Muscle layer of duodenum (tissue), 2 donors: ENCODE results near the gene GPALPP1.
A peak's percentile ranks its signal among the peaks of the same experiment; 100 is the strongest.

ENCODE experiments used
- H3K27ac ChIP-seq: one replicate; pipeline ENCODE4 v1.7.0; 2013; ENCODE audit warnings: mild to moderate bottlenecking, low read length
- H3K27me3 ChIP-seq: one replicate; pipeline ENCODE4 v1.7.0; 2013; ENCODE audit warnings: low read depth, mild to moderate bottlenecking, control low read depth, low read length
- H3K36me3 ChIP-seq, 2 donors: one replicate each; pipeline ENCODE4 v1.7.0; 2013; ENCODE audit warnings: low read length in 2 of 2, control low read depth in 1 of 2, mild to moderate bottlenecking in 1 of 2; ENCODE audit not compliant: insufficient read depth in 2 of 2, control insufficient read depth in 1 of 2
- H3K4me1 ChIP-seq, 2 donors: one replicate each; pipeline ENCODE4 v1.7.0; 2013; ENCODE audit warnings: low read length in 2 of 2, mild to moderate bottlenecking in 2 of 2, control low read depth in 1 of 2, moderate library complexity in 1 of 2; ENCODE audit not compliant: insufficient read depth in 2 of 2, control insufficient read depth in 1 of 2
- H3K4me3 ChIP-seq, 2 donors: one replicate each; pipeline ENCODE4 v1.7.0; 2013; ENCODE audit warnings: low read length in 2 of 2, low read depth in 1 of 2, mild to moderate bottlenecking in 1 of 2
- H3K9me3 ChIP-seq, 2 donors: one replicate each; pipeline ENCODE4 v1.7.0; 2013; ENCODE audit warnings: low read length in 2 of 2, control low read depth in 1 of 2, mild to moderate bottlenecking in 1 of 2; ENCODE audit not compliant: control insufficient read depth in 1 of 2
- donor health status: healthy.

GPALPP1 gene

DNA sequence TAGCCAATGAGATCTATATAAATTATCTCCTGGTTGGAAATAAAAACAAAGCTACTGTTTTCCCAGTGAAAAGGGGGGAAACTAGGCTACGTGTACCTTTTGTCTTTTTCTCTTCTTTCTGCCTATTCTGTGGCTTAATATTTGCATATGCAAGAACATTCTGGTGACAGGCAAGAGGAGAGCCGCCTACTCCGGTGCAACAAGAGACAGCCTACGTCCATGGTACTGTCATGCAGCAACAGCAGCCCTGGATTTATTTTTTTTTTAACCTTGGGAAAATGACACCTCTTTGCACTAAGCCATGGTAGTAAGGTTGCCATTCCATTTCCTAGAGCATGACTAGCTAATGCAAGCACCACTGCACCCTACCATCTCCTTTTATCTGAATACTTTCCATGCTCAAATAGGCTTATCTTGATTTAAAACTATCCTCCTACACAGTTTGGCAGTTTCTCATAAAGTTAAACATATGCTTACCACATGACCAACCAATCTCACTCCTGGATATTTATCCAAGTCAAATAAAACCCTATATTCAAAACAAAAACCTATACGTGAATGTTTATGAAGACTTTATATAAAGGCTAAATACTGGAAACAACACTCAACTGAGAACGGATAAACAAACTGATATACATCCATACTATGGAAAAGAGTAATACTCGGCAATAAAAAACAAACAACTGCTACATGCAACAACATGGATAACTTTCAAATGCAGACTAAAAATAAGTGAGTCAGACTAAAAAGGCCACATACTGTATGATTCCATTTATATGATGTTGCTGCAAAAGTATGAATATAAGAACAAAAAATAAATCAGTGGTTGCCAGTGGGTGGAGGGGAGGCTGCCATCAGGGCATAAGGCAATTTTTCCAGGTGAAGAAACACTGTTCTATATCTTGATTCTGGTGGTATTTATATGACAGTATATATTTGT is 17.4 kb upstream of the GPALPP1 start:
- peaks cover 0 to 12% of the 10 kb centered on the region in 2 donors for H3K4me1 ChIP-seq
- peaks cover 0 to 16% of the 10 kb centered on the region in 2 donors for H3K36me3 ChIP-seq
- H3K27ac ChIP-seq: no peak overlapping the region
- no peak overlapping the region for H3K4me3 ChIP-seq
- H3K27me3 ChIP-seq: no peaks in the 10 kb centered on the region
- H3K9me3 ChIP-seq: no peaks in the 10 kb centered on the region

DNA sequence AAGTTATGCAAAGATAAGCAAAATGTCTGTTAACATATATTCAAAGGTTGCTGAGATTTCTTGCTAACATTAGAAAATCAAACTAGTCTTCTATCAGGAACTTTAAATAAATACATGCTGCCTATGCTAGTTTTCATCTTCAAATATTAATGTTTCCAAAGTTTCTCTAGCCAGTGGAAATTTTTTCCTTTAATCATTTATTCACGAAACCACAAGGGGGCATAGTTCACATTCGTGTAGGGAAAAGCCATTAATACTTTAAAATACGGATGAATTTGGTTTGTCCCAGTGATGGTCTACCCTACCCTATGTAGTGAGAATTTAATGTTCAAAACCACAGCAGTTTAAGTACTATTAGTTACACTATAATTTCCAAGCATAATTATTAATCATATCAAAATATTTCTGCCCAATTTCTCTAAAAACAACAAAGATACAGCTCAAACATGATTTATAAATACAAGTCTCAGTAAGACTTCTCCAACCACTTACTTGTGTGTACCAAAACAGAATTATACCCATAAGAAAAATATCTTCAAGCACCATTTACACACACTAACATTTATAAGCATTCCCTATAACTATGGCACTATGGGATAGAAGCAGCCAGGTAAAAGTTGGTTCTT is 16.3 kb upstream of the GPALPP1 start:
- no peak overlapping the region for H3K4me3 ChIP-seq
- H3K9me3 ChIP-seq: no peaks in the 10 kb centered on the region
- peaks cover 0 to 3% of the 10 kb centered on the region in 2 donors for H3K4me1 ChIP-seq
- H3K27ac ChIP-seq: no peak overlapping the region
- peaks cover 2 to 20% of the 10 kb centered on the region in 2 donors for H3K36me3 ChIP-seq
- no peaks in the 10 kb centered on the region for H3K27me3 ChIP-seq

DNA sequence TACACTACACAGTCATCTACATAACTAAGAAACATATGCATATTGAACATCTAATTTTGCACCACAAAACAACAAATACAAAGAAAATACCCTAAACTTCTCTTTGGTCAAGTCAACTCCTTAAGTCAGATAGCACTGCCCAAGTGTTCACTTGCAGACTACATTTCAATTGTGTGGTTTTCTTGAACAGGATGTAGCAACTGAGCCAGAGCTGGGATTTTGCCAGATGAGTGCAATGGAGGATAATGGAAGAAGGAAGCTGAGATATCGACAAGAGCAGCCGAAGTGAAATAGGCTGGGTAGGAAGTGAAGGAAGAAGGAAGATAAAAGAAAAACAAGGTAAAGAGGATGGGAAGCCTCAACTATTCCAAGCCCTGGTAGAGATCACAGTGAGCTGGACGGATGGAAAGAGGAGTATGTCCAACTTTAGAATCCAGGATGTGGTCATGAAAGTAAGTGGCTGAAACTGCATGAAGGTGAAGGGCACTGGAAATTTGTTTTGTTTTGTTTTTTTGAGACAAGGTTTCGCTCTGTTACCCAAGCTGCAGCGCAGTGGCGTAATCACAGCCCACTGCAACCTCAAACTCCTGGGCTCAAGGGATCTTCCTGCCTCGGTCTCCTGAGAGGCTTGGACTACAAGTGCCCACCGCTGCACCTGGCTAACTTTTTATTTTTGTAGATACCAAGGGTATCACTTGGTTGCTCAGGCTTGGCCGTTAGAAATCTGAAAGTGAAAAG is 15.1 kb upstream of the GPALPP1 start:
- Histone ChIP-seq H3K9me3 (no peaks in the 10 kb centered on the region), H3K4me3 (no peak overlapping the region), H3K4me1 (no peaks in the 10 kb centered on the region), H3K27me3 (no peaks in the 10 kb centered on the region), H3K27ac (no peak overlapping the region), H3K36me3 (peaks cover 14 to 30% of the 10 kb centered on the region in 2 donors)

DNA sequence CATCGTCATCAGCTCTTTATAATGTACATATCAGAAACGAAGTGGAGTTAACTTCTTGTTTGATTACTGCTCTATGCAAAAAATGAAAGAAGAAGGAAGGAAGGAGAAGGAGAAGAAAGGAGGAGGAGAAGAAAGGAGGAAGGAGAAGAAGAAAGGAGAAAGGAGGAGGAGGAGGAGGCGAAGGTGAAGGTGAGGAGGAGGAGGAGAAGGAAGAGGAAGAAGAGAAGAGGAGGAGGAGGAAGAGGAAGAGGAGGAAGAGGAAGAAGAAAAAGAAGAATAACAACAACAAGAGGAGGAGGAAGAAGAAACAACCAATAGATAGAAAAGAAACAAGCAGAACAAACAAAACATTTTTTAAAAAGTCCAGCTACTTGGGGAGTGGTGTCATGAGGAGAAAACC is 13.1 kb upstream of the GPALPP1 start:
- Histone ChIP-seq H3K27ac (no peak overlapping the region), H3K27me3 (no peaks in the 10 kb centered on the region), H3K4me3 (no peak overlapping the region), H3K36me3 (peaks cover 26 to 44% of the 10 kb centered on the region in 2 donors), H3K9me3 (no peaks in the 10 kb centered on the region), H3K4me1 (no peaks in the 10 kb centered on the region)

DNA sequence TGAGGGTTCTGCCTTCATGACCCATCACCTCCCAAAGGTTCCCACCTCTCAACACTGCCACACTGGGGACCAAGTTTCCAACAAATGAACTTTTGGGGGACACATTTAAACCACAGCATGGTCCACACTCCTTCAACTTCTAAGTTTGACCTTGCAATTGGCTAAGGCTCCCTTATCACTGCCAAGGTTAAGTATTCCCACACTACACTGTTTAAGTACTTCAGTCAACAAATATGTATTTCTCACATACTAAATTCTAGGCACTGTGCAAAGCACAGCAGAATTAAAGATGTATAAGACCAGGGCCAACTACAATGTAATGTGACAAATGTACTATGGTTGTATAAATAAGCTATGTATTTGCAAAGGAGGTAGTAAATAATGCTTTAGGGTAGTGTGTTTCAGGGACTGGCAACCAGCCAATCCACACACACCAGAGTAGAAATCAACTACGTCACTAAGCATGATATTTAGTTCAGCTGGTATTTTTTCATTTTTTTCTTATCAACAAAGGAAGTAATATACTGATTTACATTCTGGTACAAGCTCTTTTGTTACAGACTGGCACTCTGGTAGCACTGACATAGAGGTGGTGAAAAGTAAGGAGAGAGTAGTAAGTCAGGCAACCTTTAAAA is 12.3 kb upstream of the GPALPP1 start:
- Histone ChIP-seq H3K27ac (no peak overlapping the region), H3K4me1 (no peaks in the 10 kb centered on the region), H3K27me3 (no peaks in the 10 kb centered on the region), H3K4me3 (no peak overlapping the region), H3K9me3 (no peaks in the 10 kb centered on the region), H3K36me3 (peaks cover 26 to 44% of the 10 kb centered on the region in 2 donors)

DNA sequence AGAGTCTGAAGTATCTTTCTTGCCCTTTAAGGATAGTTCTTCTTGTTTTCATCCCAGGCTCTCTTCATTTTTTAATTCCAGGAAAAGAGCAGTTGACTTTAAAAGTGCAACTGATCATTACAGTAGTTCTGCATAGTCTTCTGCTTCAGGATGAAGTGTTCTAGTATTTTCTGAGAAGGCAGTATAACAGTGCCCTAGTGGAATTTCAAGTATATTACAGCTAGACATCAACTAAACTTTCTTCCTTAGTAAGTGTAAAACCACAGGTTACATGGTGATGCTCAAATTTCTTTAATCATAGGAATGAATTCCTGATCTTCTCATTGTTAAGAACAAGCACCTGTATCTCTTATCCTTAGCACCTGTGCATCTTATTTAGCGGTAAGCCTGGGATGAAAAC is 11.0 kb upstream of the GPALPP1 start:
- H3K36me3 ChIP-seq: peaks cover 26 to 44% of the 10 kb centered on the region in 2 donors
- no peaks in the 10 kb centered on the region for H3K4me1 ChIP-seq
- no peaks in the 10 kb centered on the region for H3K9me3 ChIP-seq
- no peak overlapping the region for H3K27ac ChIP-seq
- H3K27me3 ChIP-seq: no peaks in the 10 kb centered on the region
- H3K4me3 ChIP-seq: no peak overlapping the region

DNA sequence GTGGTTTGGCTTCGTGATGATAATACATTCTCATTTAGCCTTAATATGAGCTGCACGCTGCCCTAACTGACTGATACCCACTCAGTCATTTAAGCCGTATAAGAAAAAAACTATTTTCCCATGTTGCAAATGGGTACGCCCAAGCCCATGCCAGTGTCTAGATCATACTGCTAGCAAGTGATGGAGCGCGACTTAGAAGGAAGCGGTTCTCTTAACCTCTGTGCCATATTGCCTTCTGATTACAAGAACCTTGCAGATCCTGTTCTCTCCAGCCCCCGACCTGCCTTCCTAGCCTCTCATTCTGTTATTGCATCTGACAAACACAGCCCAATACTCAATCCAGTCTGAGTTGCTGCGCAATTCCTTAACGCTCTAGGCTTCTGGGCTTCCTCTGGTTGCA is 603 bp downstream of the GPALPP1 start:
- Histone ChIP-seq H3K27me3 (no peaks in the 10 kb centered on the region), H3K9me3 (no peaks in the 10 kb centered on the region), H3K4me1 (peaks cover 3 to 38% of the 10 kb centered on the region in 2 donors), H3K27ac (peak overlapping the region; percentile 90), H3K36me3 (peaks cover 0 to 7% of the 10 kb centered on the region in 2 donors), H3K4me3 (peak overlapping the region; percentile 84 to 97)

DNA sequence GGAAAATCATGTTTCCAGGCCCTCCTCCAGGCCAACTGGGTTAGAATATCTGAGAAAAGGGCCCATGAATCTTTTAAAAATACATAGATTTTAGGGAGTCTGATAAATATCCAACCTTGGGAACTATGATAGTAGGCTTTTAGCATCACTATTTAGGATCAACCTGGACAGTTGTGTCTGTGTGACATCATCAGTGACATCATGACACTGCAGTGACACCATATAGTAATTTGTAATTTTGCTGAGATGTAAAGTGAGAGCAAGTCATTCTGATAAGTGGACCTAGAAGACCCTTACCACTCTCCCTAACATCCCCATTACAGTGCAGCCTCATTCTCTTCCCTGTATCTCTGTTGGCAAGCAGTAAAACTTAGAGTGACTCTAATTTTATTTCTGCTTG is 14.1 kb downstream of the GPALPP1 start:
- no peak overlapping the region for H3K27ac ChIP-seq
- no peak overlapping the region for H3K4me3 ChIP-seq
- peaks cover 16 to 21% of the 10 kb centered on the region in 2 donors for H3K36me3 ChIP-seq
- no peaks in the 10 kb centered on the region for H3K9me3 ChIP-seq
- H3K4me1 ChIP-seq: no peaks in the 10 kb centered on the region
- H3K27me3 ChIP-seq: no peaks in the 10 kb centered on the region

DNA sequence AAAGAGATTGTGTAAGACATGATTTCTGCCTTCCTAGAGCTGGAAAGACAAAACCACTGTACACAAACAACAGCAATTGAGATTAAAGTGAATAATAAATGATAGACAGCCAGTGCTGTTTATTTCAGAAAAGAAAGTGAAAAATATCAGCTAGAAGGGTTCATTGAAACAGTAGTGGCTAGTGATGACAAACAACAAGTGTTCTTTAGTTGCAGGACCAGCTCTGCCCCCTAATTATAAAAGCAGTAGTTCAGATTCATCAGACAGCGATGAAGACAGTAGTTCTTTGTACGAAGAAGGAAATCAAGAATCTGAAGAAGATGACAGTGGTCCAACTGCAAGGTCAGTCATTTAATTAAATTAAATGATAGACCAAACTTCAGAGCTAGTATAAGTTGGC is 14.8 kb downstream of the GPALPP1 start:
- no peak overlapping the region for H3K27ac ChIP-seq
- H3K27me3 ChIP-seq: no peaks in the 10 kb centered on the region
- H3K36me3 ChIP-seq: peaks cover 21 to 27% of the 10 kb centered on the region in 2 donors
- H3K9me3 ChIP-seq: no peaks in the 10 kb centered on the region
- no peak overlapping the region for H3K4me3 ChIP-seq
- no peaks in the 10 kb centered on the region for H3K4me1 ChIP-seq

DNA sequence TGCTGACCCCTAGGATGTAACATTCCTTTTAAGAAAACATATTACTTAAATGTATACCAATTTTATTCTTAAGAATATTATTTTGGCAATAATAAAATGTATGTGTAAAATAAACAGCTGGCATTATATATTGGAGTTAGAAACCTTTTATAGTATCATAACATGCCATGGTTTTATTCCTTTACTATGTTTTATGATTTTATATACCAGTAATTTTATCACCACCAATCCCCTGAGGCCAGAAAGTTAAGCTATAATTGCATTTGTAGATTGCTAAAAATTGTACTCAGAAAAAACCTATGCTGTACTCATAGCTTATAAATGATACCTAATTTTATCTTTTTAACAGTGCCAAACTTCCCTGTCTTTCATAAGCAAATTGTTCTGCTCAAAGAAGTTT is 17.9 kb downstream of the GPALPP1 start:
- no peak overlapping the region for H3K4me3 ChIP-seq
- H3K27me3 ChIP-seq: no peaks in the 10 kb centered on the region
- H3K36me3 ChIP-seq: peaks cover 43 to 45% of the 10 kb centered on the region in 2 donors
- H3K9me3 ChIP-seq: no peaks in the 10 kb centered on the region
- H3K27ac ChIP-seq: no peak overlapping the region
- no peaks in the 10 kb centered on the region for H3K4me1 ChIP-seq

DNA sequence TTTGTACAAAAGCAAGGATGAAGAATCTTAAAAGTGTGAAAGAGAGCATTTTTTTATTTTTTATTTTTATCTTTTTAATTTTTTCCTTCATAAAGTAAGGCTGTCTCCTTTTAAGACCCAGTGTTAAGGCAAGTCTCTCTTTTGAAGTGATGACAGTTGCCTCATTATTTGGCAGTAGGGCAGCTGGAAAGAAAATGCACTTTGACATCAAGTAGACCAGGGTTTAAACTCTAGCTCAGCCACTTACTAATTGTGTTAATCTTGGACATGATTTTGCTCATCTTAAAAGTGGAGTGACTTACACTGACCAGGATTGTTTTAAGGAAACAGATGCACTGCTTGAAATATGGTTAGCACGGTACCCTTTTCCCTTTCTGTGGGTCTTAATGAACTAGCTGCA is 18.5 kb downstream of the GPALPP1 start:
- no peaks in the 10 kb centered on the region for H3K9me3 ChIP-seq
- peaks cover 37 to 39% of the 10 kb centered on the region in 2 donors for H3K36me3 ChIP-seq
- H3K4me1 ChIP-seq: no peaks in the 10 kb centered on the region
- H3K27me3 ChIP-seq: no peaks in the 10 kb centered on the region
- H3K4me3 ChIP-seq: no peak overlapping the region
- no peak overlapping the region for H3K27ac ChIP-seq
